ENCODE data around the gene ABCB9. TPM values are rescaled to one million over a fixed set of nuclear protein-coding genes. Genes with fewer than 3 reads are reported as not detected.

ABCB9 gene
- total RNA-seq, 6 experiments from 2014 or later, result 0.48 to 1.4 (median 0.94) TPM

DNA sequence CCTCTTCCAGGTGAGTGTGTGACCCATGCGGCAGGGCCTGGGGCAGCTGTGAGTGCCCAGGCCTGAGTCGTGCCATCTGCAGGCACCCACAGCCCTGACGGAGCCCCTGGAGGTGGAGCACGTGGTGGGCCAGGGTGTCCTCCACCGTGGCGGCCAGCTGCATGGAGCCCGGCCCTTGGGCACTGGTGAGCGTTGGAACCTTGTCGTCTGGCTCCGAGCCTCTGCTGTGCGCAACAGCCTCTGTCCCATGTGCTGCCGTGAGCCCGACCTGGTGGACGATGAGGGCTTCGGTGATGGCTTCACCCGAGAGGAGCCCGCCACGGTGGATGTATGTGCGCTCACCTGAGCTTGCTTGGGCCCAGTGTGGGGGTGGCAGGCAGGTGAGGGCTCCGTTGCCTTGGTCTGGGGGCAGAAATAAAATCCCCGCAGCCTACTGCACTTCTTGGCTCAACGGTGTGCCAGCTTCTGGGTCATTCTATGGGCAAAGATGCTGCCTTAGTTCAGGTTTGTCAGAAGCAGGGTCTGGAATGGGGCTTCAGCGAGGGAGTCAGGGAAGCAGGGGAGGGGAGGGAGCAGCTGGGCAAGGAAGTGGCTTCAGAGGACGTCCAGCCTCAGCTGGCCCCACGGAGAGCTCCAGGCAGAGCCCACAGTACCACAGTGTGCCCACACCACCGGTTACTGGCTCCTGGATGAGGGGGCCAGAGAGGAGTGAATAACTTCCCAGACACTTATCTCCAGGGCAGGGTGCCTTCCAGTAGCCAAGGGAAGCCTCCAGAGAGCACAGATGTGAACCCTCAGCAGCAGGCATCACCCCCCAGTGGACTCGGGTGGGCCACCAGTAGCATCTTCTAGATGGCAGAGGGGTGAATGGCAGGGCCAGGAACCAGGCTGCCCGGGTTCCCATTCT lies 13.0 kb upstream of the ABCB9 start:
- H3K4me1 ChIP-seq, result peaks cover 0 to 49% (median 22%) of the 10 kb centered on the region in 4 donors
- no peaks in the 10 kb centered on the region for H3K9me3 ChIP-seq
- WGBS (ENCODE audit: insufficient coverage, low coverage, low lambda C conversion rate, missing lambda C conversion rate), result 70% methylated on average over 6 of the region's 28 CpGs
- no peaks in the 10 kb centered on the region for H3K27me3 ChIP-seq
- H3K27ac ChIP-seq, result peak overlapping the region in 2 of 3 donors; percentile 84 to 90
- H3K36me3 ChIP-seq, result no peaks in the 10 kb centered on the region
- no peak for TF ChIP-seq POLR2A (IDR thresholded peaks at IDR 0.05)
- TF ChIP-seq, protein P1, sequence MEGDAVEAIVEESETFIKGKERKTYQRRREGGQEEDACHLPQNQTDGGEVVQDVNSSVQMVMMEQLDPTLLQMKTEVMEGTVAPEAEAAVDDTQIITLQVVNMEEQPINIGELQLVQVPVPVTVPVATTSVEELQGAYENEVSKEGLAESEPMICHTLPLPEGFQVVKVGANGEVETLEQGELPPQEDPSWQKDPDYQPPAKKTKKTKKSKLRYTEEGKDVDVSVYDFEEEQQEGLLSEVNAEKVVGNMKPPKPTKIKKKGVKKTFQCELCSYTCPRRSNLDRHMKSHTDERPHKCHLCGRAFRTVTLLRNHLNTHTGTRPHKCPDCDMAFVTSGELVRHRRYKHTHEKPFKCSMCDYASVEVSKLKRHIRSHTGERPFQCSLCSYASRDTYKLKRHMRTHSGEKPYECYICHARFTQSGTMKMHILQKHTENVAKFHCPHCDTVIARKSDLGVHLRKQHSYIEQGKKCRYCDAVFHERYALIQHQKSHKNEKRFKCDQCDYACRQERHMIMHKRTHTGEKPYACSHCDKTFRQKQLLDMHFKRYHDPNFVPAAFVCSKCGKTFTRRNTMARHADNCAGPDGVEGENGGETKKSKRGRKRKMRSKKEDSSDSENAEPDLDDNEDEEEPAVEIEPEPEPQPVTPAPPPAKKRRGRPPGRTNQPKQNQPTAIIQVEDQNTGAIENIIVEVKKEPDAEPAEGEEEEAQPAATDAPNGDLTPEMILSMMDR (IDR thresholded peaks at IDR 0.05), result no peak
- DNase-seq (peak; percentile 20 to 47 (median 40)), ATAC-seq (no peak)
- peak overlapping the region; percentile 97 to 99 (median 98) for H3K4me3 ChIP-seq
- intact Hi-C loops (cut with DNase I), result no loop called here

DNA sequence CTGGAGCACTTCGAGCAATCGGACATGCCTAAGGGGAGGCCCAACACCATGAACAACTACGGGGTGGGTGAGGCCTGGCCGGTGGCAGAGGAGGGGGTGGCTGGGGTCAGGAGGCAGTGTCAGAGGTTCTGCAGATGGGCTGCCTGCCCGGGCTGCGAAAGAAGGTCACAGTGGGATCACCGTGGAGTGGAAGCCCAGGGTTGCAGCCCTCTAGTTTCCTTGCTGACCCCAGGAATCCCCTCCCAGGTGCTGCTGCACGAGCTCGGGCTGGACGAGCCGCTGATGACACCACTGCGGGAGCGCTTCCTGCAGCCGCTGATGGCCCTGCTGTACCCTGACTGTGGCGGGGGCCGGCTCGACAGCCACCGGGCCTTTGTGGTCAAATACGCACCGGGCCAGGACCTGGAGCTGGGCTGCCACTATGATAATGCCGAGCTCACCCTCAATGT lies 12.3 kb upstream of the ABCB9 start:
- no peaks in the 10 kb centered on the region for H3K9me3 ChIP-seq
- intact Hi-C loops (cut with DNase I), result no loop called here
- H3K4me3 ChIP-seq, result no peak overlapping the region
- DNase-seq, result peak in 2 of 3 donors; percentile 19 to 47
- H3K4me1 ChIP-seq, result peaks cover 0 to 42% (median 16%) of the 10 kb centered on the region in 4 donors
- no peaks in the 10 kb centered on the region for H3K27me3 ChIP-seq
- no peak for ATAC-seq
- no peaks in the 10 kb centered on the region for H3K36me3 ChIP-seq
- WGBS (ENCODE audit: insufficient coverage, low coverage, low lambda C conversion rate, missing lambda C conversion rate), result no CpG with 5 or more reads among the region's 21 CpGs
- TF ChIP-seq, protein P1 (IDR thresholded peaks at IDR 0.05), result no peak
- TF ChIP-seq POLR2A (IDR thresholded peaks at IDR 0.05), result no peak
- no peak overlapping the region for H3K27ac ChIP-seq

DNA sequence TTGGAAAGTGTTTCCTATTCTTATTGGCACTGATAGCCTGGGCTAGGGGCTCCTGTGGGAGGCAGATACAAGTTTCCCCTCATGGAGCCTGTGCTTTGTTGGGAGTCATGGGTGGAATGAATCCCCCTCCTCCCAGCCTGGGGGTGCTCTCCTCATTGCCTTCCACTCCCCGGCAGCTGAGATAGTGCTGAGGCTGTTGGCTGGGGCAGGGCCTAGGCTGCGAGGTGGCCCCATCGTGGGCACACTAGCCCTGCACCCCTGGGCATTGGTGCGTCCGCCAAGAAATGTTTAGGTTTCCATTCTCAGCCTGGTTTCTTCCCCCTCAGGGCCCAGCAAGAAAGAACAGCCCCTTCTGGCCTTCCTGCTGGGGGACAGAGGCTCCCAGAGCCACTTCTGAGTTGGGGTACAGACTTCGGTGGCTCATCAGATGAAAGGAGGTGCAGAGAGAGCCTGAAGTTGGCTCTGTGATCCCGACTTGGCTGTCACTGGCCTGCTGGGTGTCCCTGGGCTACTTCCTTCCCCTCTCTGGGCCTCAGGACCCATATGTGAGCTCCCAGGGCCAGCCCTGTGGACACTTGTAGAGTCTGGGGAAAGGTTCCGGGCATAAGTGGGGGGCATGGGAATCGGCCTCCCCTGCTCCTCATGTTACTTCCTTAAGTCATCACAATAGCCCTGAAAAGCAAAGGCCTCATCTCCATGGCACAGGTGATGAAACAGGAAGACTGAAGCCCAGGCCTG lies 11.6 kb upstream of the ABCB9 start:
- DNase-seq (no peak), ATAC-seq (no peak)
- no peaks in the 10 kb centered on the region for H3K36me3 ChIP-seq
- no peak overlapping the region for H3K4me3 ChIP-seq
- H3K4me1 ChIP-seq, result peaks cover 0 to 37% (median 15%) of the 10 kb centered on the region in 4 donors
- intact Hi-C loops (cut with DNase I), result no loop called here
- H3K9me3 ChIP-seq, result no peaks in the 10 kb centered on the region
- TF ChIP-seq, protein P1 (IDR thresholded peaks at IDR 0.05), result no peak
- no peak for TF ChIP-seq POLR2A (IDR thresholded peaks at IDR 0.05)
- H3K27me3 ChIP-seq, result no peaks in the 10 kb centered on the region
- WGBS (ENCODE audit: insufficient coverage, low coverage, low lambda C conversion rate, missing lambda C conversion rate), result 85% methylated on average over 4 of the region's 9 CpGs
- H3K27ac ChIP-seq, result no peak overlapping the region

DNA sequence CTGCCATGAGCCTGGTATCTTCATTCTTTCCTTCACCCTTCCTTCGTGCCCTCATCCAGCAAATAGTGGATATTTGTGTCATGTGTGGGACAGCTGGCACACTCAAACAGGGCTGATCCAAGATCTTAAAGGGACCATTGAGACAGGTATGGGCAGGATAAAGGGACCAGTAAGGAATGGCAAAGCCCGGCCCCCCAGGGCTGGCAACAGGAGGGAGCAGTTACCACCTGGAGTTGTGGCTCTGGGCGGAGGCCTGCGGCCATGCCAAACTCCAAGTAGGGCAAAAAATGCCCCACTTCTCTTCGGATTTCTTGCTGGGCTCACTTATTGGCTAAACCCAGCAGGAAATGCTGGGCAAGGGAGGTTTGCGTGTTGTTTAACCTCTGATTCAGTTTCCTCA lies 10.9 kb upstream of the ABCB9 start:
- no peak for DNase-seq
- no peak overlapping the region for H3K4me3 ChIP-seq
- WGBS (ENCODE audit: insufficient coverage, low coverage, low lambda C conversion rate, missing lambda C conversion rate), result 89% methylated on average over 1 of the region's 6 CpGs

More for the DNA sequence above, 10.9 kb upstream of the ABCB9 start:
- H3K27me3 ChIP-seq, result no peaks in the 10 kb centered on the region
- H3K36me3 ChIP-seq, result no peaks in the 10 kb centered on the region
- no peaks in the 10 kb centered on the region for H3K9me3 ChIP-seq
- ATAC-seq, result no peak
- H3K4me1 ChIP-seq, result peaks cover 0 to 31% (median 11%) of the 10 kb centered on the region in 4 donors
- TF ChIP-seq, protein P1 (IDR thresholded peaks at IDR 0.05), result no peak
- no peak for TF ChIP-seq POLR2A (IDR thresholded peaks at IDR 0.05)
- intact Hi-C loops (cut with DNase I), result no loop called here
- no peak overlapping the region for H3K27ac ChIP-seq

All from right lobe of liver (tissue), 6 donors.